AG09309 (cell line): ENCODE measurements around the gene PPP1R9B.

ENCODE experiments used
- DNase-seq: peaks from one replicate; pipeline ENCODE4 v3.0.0-alpha.2; 2010; ENCODE audit warnings: low read depth
- H3K4me3 ChIP-seq: 2 replicates; pipeline ENCODE4 v1.5.1; 2011; ENCODE audit warnings: mild to moderate bottlenecking, low read depth, low read length, moderate library complexity; ENCODE audit not compliant: control insufficient read depth
- TF ChIP-seq, protein P1 (sequence below): IDR thresholded peaks from 2 replicates; pipeline ENCODE4 v1.5.1; 2011; ENCODE audit warnings: mild to moderate bottlenecking, low read depth, low read length, inconsistent platforms; ENCODE audit not compliant: insufficient read depth, control insufficient read depth; ENCODE audit errors: missing control alignments

PPP1R9B gene

GRCh38 chr17:50177476-50177875 lies 27.0 kb upstream of the PPP1R9B start:
- no peak for DNase-seq
- no peak overlapping the region for H3K4me3 ChIP-seq

GRCh38 chr17:50176559-50177357 lies 26.3 kb upstream of the PPP1R9B start:
- TF ChIP-seq, protein P1, sequence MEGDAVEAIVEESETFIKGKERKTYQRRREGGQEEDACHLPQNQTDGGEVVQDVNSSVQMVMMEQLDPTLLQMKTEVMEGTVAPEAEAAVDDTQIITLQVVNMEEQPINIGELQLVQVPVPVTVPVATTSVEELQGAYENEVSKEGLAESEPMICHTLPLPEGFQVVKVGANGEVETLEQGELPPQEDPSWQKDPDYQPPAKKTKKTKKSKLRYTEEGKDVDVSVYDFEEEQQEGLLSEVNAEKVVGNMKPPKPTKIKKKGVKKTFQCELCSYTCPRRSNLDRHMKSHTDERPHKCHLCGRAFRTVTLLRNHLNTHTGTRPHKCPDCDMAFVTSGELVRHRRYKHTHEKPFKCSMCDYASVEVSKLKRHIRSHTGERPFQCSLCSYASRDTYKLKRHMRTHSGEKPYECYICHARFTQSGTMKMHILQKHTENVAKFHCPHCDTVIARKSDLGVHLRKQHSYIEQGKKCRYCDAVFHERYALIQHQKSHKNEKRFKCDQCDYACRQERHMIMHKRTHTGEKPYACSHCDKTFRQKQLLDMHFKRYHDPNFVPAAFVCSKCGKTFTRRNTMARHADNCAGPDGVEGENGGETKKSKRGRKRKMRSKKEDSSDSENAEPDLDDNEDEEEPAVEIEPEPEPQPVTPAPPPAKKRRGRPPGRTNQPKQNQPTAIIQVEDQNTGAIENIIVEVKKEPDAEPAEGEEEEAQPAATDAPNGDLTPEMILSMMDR: peak; percentile 7
- H3K4me3 ChIP-seq: no peak overlapping the region
- DNase-seq: no peak

More at GRCh38 chr17:50177476-50177875, 27.0 kb upstream of the PPP1R9B start:
- TF ChIP-seq, protein P1: no peak

- no peak overlapping the region for H3K4me3 ChIP-seq
- DNase-seq: no peak
- TF ChIP-seq, protein P1: no peak
Observed at GRCh38 chr17:50175035-50175807, 24.7 kb upstream of the PPP1R9B start.

DNA sequence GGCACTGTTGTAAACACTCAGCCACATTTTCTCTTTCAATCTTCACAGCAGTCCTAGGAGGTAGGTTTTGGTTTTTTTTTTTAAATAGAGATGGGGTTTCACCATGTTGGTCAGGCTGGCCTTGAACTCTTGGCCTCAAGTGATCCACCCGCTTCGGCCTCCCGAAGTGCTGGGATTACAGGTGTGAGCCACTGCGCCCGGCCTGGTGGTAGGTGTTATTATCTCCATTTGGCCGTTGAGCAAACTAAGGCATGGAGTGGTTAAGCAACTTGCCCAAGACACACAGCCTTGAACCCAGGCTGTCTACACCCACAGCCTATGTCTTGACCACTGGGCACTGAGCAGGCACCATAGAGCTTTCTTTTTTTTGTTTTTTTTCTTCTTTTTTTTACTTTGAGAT lies 24.0 kb upstream of the PPP1R9B start:
- TF ChIP-seq, protein P1: no peak
- DNase-seq: no peak
- no peak overlapping the region for H3K4me3 ChIP-seq

DNA sequence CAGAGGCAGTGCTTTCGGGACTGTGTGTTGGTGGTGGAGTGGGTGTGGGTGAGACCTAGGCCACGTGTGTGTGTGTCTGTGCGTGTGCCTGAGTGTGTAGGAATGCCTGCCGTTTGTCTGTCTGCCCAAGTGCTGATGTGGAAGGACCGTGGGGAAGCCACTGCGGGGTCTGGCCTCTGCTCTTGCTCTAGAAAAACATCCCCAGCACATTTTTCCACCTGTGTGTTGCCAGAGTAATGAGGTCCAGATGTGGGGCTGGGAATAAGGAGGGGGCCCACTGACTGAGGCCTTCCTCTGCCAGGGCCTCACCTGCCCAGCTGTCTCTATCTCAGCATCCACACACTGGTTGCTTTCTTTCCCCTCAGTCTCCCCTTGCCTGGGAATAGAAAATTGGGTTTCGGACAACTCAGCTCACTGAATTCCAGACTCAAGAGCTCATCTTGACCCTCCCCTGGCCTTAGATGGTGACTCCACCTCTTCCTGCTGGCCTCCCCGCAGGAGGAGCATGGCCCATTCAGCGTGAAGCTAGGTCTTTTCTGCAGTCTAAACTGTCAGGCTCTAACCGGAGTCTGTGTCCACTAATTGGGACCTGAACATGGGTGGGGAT lies 23.0 kb upstream of the PPP1R9B start:
- DNase-seq: no peak
- TF ChIP-seq, protein P1: no peak
- H3K4me3 ChIP-seq: no peak overlapping the region

DNA sequence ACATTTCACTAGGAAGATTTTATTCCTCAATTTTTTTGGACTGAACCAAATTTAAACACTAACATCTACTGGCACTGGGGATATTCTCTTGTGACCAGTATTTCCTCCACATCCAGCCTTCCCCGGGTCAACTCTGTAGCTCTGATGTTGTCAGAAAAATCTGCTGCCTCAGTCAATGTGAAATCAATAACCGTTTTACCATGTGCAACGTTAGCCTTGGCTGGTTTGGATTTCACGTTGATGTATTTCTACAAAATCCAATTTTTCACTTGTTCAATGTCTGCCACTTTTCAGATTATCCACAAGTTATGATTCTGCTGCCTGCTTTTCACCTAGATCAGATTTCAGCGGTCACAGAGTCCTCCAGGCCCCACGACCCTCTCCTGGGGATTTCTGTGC lies 22.5 kb upstream of the PPP1R9B start:
- no peak overlapping the region for H3K4me3 ChIP-seq
- no peak for DNase-seq
- TF ChIP-seq, protein P1: no peak
